A549 (cell line): ENCODE data around the gene LHCGR. TPM values are rescaled to one million over a fixed set of nuclear protein-coding genes. Genes with fewer than 3 reads are reported as not detected.

ENCODE experiments used
- ATAC-seq, 2 experiments: fragments of 200-7000 bp in 1 of 2; fragments of >200 bp in 1 of 2; cut with Nextera tagmentation in 1 of 2; cut with Tn5 transposase in 1 of 2; 3 replicates each; pipeline versions ENCODE4 v1.8.0 to v1.9.1; 2018 to 2020; ENCODE audit warnings: mild to moderate bottlenecking in 1 of 2, moderate library complexity in 1 of 2
- CTCF ChIA-PET: fragments of 300-600 bp; sonication (Branson Sonifier 250); formaldehyde crosslinking; extraction: SDS; loops from one replicate; lab custom pipeline; 2021; ENCODE audit warnings: antibody characterized with exemption, inconsistent platforms; lab: Yijun Ruan, JAX
- POLR2A ChIA-PET: fragments of 350-600 bp; formaldehyde crosslinking; extraction: SDS; loops from one replicate; lab custom pipeline; 2021; ENCODE audit warnings: antibody characterized with exemption, inconsistent platforms; lab: Yijun Ruan, JAX
- DNase-seq, 2 experiments: peaks; one replicate each; pipeline versions ENCODE4 v3.0.0 to v3.0.0-alpha.2; 2011 to 2016; ENCODE audit warnings: low read depth in 1 of 2, low spot score in 1 of 2
- FAIRE-seq: peaks from 2 replicates; lab custom pipeline; 2011; peaks lifted over from hg19 to GRCh38; lab: Jason Lieb, UNC
- H3K27ac ChIP-seq, 2 experiments: fragments of >200 bp; sonication (Bioruptor Twin); formaldehyde crosslinking; 3 replicates each; pipeline ENCODE4 v1.5.1; 2016 to 2017
- H3K4me1 ChIP-seq: fragments of >200 bp; sonication (Bioruptor Twin); formaldehyde crosslinking; 3 replicates; pipeline ENCODE4 v1.6.1; 2016
- H3K4me2 ChIP-seq: fragments of >200 bp; sonication (Bioruptor Twin); formaldehyde crosslinking; 3 replicates; pipeline ENCODE4 v1.6.1; 2016
- H3K4me3 ChIP-seq: fragments of >200 bp; sonication (Bioruptor Twin); formaldehyde crosslinking; 3 replicates; pipeline ENCODE4 v1.5.1; 2016
- H3K9me3 ChIP-seq: fragments of >200 bp; sonication (Bioruptor Twin); formaldehyde crosslinking; 3 replicates; pipeline ENCODE4 v1.6.1; 2016
- BHLHE40 ChIP-seq: IDR thresholded peaks from 2 replicates; pipeline ENCODE4 v1.6.1; 2012; ENCODE audit warnings: low read depth, low read length, inconsistent platforms
- CTCF ChIP-seq: fragments of >200 bp; sonication (Bioruptor Twin); formaldehyde crosslinking; IDR thresholded peaks from 3 replicates; pipeline ENCODE4 v1.5.1; 2016
- ESRRA ChIP-seq: fragments of 150-350 bp; IDR thresholded peaks from 2 replicates; pipeline ENCODE4 v1.6.1; 2014; ENCODE audit warnings: mild to moderate bottlenecking, low read length, borderline replicate concordance
- HES2 ChIP-seq: fragments of >200 bp; sonication (Bioruptor Twin); formaldehyde crosslinking; IDR thresholded peaks from 2 replicates; pipeline ENCODE4 v1.6.1; 2016
- JUN ChIP-seq, 2 experiments: fragments of >200 bp; sonication (Bioruptor Twin); formaldehyde crosslinking; IDR thresholded peaks; 2 replicates in 1 of 2; 3 replicates in 1 of 2; pipeline ENCODE4 v1.6.1; 2016 to 2017
- KDM1A ChIP-seq: fragments of 200-600 bp; sonication (generic); IDR thresholded peaks from 2 replicates; pipeline ENCODE4 v1.6.1; 2016; ENCODE audit warnings: low read depth, mild to moderate bottlenecking
- MAX ChIP-seq: IDR thresholded peaks from 2 replicates; pipeline ENCODE4 v1.6.1; 2012
- NFE2L2 ChIP-seq: fragments of 150-350 bp; conservative IDR thresholded peaks from 2 replicates; pipeline ENCODE4 v1.6.1; 2014; ENCODE audit warnings: low read length
- NPAS2 ChIP-seq: fragments of 250-450 bp; sonication (Bioruptor Pico); IDR thresholded peaks from 2 replicates; pipeline ENCODE4 v1.8.0; 2022; ENCODE audit warnings: mild to moderate bottlenecking, moderate library complexity, borderline replicate concordance
- PHF8 ChIP-seq: fragments of 200-600 bp; sonication (generic); IDR thresholded peaks from 2 replicates; pipeline ENCODE4 v1.6.1; 2016; ENCODE audit warnings: low read depth, mild to moderate bottlenecking, antibody characterized with exemption, moderate library complexity, borderline replicate concordance
- POLR2AphosphoS2 ChIP-seq: conservative IDR thresholded peaks from 2 replicates; pipeline ENCODE4 v1.6.1; 2012; ENCODE audit warnings: low read length, improper control_type of control experiment, inconsistent platforms
- RCOR1 ChIP-seq: fragments of 150-350 bp; IDR thresholded peaks from 2 replicates; pipeline ENCODE4 v1.6.1; 2014; ENCODE audit warnings: antibody characterized with exemption, low read length, low read depth
- ZC3H11A ChIP-seq: fragments of 450-650 bp; IDR thresholded peaks from 2 replicates; pipeline ENCODE4 v1.6.1; 2014; ENCODE audit warnings: antibody characterized with exemption, mild to moderate bottlenecking
- ZFP36 ChIP-seq: fragments of 450-650 bp; IDR thresholded peaks from 2 replicates; pipeline ENCODE4 v1.6.1; 2014; ENCODE audit warnings: borderline replicate concordance; ENCODE audit not compliant: partially characterized antibody
- WGBS: methylation state at CpG from one replicate; pipeline ENCODE4 v1.1.6; 2017; ENCODE audit errors: missing lambda C conversion rate; 5-methylcytosine and 5-hydroxymethylcytosine counted together
- polyA plus RNA-seq, 4 experiments: library from polyadenylated mRNA; depleted of rRNA in 3 of 4; stranded (reverse); fragments of >200 nt; fragmentation: RNase III in 1 of 4; extraction: RNeasy Plus Mini Kit Qiagen cat#74134 plus additional on column Dnase treatment in 1 of 4; gene quantifications; 2 replicates in 3 of 4; 3 replicates in 1 of 4; pipeline ENCODE4 v1.2.3, GENCODE V29; 2011 to 2017
- small RNA-seq, 6 experiments: library from RNA; depleted of rRNA; stranded (forward); fragments of <200 nt; gene quantifications; one replicate each; pipeline ENCODE3, GENCODE V24; 2012

The LHCGR gene
- polyA plus RNA-seq, 2 of the 4 experiments (the other 2 are of a cell fraction): not detected

GRCh38 chr2:48638261-48638660 is 117.3 kb downstream of the LHCGR start:
- no peak for FAIRE-seq
- no peak overlapping the region for H3K4me2 ChIP-seq
- TF ChIP-seq MAX (no peak), KDM1A (no peak), ZFP36 (no peak), CTCF (no peak), NFE2L2 (no peak), ESRRA (no peak), HES2 (no peak), ZC3H11A (no peak), RCOR1 (no peak), POLR2AphosphoS2 (no peak), NPAS2 (CRISPR knock-in tag) (no peak), JUN (IDR thresholded peaks at IDR 0.05) (no peak), BHLHE40 (no peak), PHF8 (no peak)
- TF ChIP-seq, all 56 proteins: peak for 0
- Histone ChIP-seq H3K9me3 (no peaks in the 10 kb centered on the region), H3K4me1 (no peaks in the 10 kb centered on the region), H3K4me3 (no peak overlapping the region), H3K27ac (no peak overlapping the region)
- DNase-seq (no peak), ATAC-seq (no peak)
- CTCF ChIA-PET: interaction anchor here (0.9 to 1.0 kb wide), 2 partner anchors 15 to 16 kb away, joined by 3 to 5 read pairs; no protein-coding TSS in a partner anchor
- POLR2A ChIA-PET: no interaction called here
- 0% methylated on average over 1 of the region's 1 CpG for WGBS

Small RNAs within 50 kb of the gene (small RNA-seq; reads per million reads assigned to genes)
- gene ELOBP3: 0 reads per million in 6 experiments

Other genes with a start within 250 kb of the LHCGR start
- 1.0 and 1.2 TPM in 2 replicates for gene STON1, start 225.6 kb downstream of the LHCGR start, polyA plus RNA-seq (2011; rRNA removed)
- gene STON1, start 225.6 kb downstream of the LHCGR start, polyA plus RNA-seq (2017; fragmentation: RNase III; extraction: RNeasy Plus Mini Kit Qiagen cat#74134 plus additional on column Dnase treatment): 0.55 to 0.88 TPM (median 0.86 TPM) in 3 replicates
- not detected in 2 replicates for gene GTF2A1L, start 137.9 kb downstream of the LHCGR start, polyA plus RNA-seq (2011; rRNA removed)
- gene GTF2A1L, start 137.9 kb downstream of the LHCGR start, polyA plus RNA-seq (2017; fragmentation: RNase III; extraction: RNeasy Plus Mini Kit Qiagen cat#74134 plus additional on column Dnase treatment): not detected in 3 replicates